ENCODE measurements around the gene TSPOAP1.

Gene TSPOAP1

DNA sequence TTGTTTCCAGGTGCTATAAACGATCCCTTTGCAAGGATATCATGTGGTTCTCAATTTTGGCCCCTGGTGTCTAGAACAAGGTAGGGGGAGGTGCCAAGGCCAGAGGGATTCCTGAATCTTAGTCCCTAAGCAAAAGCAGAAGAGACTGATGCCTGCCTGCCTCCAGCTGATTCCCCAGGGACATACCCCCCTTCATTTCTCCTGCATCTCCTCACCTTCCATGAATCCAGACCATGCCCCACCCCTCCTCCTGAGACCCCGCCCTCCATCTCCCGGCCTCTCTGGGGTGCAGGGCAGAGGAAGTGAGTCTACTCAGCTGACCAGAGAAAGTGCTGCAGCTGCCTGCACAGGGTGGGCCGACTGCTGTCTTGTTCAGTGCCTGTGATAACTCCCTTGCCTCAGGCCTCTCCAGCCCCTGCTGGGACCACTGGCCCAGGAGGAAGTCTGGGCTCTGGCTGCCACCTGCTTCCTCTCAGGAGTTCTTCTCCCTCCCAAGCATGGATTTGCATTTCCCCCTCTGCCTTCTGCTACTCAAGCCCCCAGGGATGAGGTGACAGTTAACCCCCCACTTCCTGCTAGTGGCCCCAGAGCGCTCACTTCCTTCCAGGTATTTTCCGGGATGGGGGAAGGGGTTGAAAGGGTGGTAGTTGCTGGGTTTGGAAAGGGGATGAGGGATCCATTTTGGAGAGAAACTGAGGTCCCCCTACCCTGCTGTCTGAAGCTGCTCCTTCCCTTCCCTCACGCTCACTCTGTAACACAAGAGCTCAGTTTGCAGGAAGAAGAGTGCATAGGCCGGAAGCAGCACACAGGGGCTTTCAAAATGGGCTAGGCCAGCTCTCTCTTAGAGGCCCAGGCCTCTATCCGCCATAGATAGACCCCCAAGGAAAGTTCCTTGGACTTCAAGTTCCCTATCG lies 10.5 kb upstream of the TSPOAP1 start:
- peak; percentile 39 for DNase-seq

- DNase-seq = no peak
These were observed 9.9 kb upstream of the TSPOAP1 start for GRCh38 chr17:58338454-58338840.

DNA sequence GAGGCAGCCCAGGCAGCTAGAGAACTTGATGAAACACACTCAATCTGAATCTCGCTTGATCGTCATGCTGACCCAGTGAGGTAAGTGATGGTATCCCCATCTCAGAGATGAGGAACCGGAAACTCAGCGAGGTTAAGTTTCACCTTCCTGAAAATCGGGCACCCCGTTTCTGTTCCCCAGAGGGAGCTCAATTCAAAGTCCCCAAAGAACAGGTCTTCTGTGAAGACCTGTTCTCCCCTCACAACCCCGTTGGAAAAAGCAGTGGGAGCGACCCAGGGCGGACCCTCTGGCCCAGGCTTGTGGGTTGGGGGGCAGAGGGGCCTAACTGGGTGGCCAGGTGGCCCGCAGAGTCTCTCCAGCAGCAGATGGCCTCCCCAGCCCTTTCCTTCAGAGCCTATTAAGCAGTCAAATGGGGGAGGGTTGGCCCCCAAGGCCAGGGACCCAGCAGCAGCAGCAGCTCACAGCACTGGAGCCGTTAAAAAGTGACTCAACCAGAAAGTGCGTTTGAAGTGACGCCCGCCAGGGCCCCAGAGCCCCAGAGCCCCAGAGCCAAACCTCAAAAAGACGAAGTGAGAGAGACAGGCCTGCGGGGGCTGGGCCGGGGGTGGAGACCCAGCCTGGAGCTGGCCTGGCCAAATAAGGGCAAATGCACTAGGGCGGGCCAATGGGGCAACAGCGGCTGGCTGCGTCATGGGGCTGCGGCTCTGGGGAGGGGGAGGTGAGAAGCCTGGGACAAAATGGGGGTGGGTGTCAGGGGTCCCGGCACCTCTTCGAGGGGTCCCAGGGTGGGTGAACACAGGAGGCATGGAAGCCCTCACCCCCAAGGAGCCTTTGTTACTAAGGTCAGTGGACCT lies 9.2 kb upstream of the TSPOAP1 start:
- peak; percentile 91 for DNase-seq

DNA sequence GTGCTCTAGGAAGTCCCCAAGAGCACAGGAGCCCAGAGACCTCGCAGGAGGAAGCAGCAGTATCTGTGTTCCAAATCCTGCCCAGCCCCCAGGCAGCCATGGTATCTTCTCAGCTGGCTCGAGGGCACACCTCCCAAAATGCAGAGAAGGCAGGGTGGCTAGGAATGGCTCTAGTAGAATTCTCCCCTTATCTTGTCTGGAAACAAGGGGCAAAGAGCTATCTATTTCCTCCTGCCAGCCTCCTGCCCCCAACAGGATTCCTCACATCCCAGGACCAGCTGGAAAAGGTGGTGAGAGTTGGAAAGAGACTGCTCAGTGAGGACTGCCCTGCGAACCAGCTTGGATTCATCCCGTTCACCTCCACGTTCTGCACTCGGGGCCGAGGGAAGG lies 8.6 kb upstream of the TSPOAP1 start:
- peak; percentile 57 for DNase-seq

DNA sequence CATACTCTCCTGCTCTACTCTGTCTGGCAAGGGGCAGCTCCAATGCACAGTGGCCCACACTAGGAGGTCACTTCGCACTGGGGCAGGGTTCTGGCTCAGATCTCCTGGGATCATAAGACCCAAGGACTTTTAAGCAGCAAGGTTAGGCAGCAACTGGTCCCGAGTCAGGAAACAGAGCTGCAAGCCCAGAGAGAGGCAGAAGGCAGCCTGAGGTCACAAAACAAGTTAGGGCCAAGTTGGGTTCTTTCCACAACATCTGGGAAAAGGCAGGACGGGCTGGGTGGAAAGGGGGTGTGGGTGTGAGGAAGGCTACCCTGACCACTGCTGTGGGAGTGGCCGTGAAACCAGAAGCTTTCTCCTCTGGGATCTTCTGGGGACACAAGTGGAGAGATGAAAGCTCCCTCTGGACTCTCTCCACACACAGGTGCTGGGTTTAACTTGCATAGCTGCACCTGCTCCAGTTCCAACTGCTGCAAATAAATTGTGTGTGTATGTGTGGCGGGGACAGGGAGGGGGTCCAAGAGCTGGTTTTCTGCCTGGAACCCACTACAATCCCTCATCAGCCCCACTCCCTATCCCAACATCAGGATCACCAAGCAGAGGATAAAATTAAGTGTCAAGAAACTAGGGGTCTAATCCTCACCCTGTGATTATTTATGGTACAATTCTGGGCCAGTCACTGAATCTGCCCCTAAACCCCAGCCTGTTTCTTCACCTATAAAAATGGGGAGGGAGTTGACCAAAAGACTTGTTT lies 8.0 kb upstream of the TSPOAP1 start:
- no peak for DNase-seq

- DNase-seq = peak; percentile 55
These were observed 7.3 kb upstream of the TSPOAP1 start for GRCh38 chr17:58335779-58336455.

DNA sequence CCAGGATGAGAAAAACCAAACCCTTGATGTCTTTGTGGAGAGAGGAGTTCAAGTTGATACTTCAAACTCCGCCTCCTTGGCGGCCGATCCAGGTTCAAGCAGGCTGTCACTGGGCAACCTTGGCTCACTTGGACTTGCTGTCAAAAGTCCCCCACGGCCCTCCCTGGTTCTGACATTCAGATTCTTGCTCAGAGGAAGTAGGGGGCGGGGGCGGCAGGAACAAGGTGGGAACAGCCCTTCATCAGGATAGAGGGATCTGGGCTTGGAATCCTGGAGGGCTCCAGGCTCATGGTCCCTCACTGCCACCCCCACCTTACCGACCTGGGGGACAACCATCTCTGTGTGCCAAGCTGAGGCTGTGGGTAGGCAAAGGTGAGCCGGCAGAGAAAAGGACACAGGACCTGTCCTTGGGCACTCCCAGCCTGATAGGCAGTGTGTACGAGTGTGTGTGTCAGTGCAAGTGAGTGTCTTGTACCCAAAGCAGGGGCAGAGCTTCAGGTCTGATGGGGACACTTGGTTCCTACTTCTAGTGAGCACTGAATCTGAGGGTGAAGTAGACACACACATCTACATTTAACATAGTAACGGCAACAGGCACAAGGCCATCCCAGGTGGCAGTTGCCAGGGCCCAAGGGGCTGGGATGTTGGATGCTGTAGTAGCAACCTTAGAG lies 6.6 kb upstream of the TSPOAP1 start:
- DNase-seq = peak; percentile 49

- DNase-seq = no peak
These were observed 6.1 kb upstream of the TSPOAP1 start for GRCh38 chr17:58334661-58335060.

DNA sequence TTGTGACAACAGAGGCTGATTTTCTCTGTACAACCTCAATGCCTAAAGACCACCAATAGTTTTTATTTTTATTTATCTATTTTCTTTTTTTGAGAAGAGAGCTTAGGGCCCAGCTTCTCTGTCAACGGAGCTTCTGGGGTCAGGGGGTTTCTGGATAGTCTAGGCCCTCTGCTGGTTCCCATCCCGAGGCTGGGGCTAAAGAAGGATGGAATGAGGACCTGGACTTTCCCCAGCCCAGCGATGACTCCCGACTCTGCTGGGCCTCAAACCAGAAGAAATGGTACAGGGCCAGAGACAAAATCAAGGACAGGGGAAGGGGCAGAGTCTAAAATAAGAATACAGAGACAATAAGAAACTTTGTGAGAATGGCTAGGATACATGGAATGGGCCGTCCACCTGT lies 5.7 kb upstream of the TSPOAP1 start:
- no peak for DNase-seq

- no peak for DNase-seq
These were observed 5.2 kb upstream of the TSPOAP1 start for GRCh38 chr17:58333736-58334207.

GRCh38 chr17:58332778-58333735 lies 4.5 kb upstream of the TSPOAP1 start:
- peak; percentile 54 for DNase-seq

DNA sequence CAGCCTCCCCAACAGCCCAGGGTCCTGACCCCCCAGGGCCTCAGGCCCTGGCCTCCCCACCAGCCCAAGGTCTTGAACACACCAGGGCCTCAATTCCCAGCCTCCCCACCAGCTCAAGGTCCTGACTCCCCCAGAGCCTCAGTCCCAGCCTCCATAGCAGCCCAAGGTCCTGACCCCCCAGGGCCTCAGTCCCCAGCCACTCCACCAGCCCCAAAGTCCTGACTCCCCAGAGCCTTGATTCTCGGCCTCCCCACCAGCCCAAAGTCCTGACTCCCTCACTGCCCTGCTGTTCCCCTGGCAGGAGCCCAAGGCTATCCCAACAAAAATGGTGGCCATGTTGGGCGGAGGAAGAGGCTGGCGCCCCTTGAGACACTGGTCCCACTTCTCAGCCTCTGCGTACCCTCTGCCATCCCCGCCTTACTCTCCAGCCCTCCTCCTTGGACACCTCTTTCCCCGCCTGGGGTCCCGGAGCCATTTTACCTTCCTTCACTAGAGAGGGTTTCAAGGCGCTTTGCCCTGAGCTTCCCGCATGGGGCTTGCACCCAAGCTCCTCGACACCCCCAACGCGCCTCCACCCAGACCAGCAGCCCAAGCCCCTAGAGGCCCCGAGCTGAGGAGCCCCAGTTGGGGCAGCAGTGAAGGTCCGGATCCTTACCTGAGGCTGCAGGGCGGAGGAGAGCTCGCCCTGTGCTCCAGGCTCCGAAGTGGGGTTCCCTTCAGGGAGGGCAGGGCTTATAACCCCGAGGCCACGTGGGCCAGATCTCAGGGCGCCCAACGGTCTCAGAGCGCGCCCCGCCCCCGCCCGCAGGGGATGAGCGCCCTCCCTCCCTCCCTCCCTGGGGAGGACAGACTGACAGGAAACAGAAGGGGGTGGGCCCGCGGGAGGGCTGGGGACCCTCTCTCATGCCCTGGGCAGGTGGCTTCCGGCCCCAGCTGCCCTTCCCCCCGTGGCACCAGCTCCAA lies 3.5 kb upstream of the TSPOAP1 start:
- peak; percentile 95 for DNase-seq

- peak; percentile 85 for DNase-seq
These were observed 2.6 kb upstream of the TSPOAP1 start for GRCh38 chr17:58330997-58331814.

GRCh38 chr17:58330538-58330996 lies 2.0 kb upstream of the TSPOAP1 start:
- DNase-seq = peak; percentile 44

DNA sequence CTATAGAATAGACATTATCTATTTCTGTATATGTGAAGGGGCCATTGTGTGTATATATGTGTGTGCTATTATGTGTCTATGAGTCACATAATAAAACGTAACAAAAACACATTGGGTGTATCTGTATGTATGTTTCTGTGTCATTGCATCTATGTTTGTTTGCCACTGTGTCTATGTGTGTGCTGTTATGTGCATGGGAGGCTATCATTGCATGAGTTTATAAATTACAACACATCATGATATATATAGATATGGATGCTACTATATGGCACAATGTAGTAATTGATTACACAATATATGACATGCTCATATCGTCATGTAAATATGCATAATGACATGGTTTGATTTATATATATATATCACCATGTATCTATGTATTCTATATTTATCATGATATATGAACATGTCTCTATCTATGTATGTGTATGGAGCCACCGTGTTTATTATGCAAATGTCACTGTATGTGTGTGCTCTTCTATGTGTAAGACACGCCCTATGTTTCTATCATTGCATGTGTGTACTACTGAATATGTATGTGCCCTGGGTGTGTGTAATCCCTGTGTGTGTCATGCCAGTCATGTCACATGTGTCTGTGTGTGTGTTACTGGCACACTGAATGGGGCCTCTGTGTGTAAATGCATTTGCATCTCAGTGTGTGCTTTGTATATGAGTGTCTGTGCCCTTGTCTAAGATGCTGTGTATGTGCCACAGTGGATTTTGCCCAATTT lies 1.4 kb upstream of the TSPOAP1 start:
- DNase-seq = peak; percentile 39

GRCh38 chr17:58329035-58329809 lies 627 bp upstream of the TSPOAP1 start:
- DNase-seq = peak; percentile 80

Measured in activated CD8-positive, alpha-beta memory T cell treated with anti-CD3 and anti-CD28 coated beads, Interleukin-2, amount 50 U/mL, for 4 hours (primary cell).